ENCODE results near the gene BOK. TPM values are rescaled to one million over a fixed set of nuclear protein-coding genes. Genes with fewer than 3 reads are reported as not detected.
"Not testable (repeated sequence)": the region's sequence is repeated elsewhere in the genome, so short reads cannot be mapped to it uniquely, and the experiment has no call there.

BOK gene
- total and polyA plus RNA-seq, 2 donors = 2.5 to 5.1 TPM

DNA sequence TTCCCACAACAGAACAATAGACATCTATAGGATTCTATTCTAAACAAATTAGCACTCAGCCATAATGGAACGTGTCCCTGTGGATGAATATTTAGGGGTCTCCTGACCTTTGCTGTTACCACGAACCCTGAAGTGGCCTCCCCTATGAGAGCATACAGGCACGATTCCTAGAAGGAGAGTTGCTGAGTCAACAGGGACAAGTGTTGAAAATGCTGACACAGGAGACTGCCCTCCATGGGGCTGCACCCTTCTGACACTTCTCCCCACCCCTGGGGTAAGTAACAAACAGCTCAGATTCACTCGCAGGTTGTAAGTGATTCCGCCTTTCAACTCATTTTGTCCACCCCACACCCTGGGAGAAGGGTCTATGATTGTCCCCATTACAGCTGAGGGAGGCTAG lies 36.1 kb upstream of the BOK start:
- no peak for DNase-seq (ENCODE audit: low read depth in 6 of 9, low spot score in 9 of 9)
- H3K4me1 ChIP-seq (ENCODE audit: control insufficient read depth in 2 of 2, insufficient read depth in 2 of 2, low read length in 2 of 2) = no peaks in the 10 kb centered on the region
- H3K4me3 ChIP-seq (ENCODE audit: low read length in 2 of 2) = no peak overlapping the region
- H3K36me3 ChIP-seq (ENCODE audit: control insufficient read depth in 2 of 2, insufficient read depth in 2 of 2, low read length in 1 of 2) = no peaks in the 10 kb centered on the region
- no peak overlapping the region for H3K27ac ChIP-seq (ENCODE audit: low read depth in 1 of 2, low read length in 1 of 2)
- H3K9me3 ChIP-seq (ENCODE audit: control insufficient read depth in 2 of 2, insufficient read depth in 1 of 2, low read length in 1 of 2) = peaks cover 3 to 8% of the 10 kb centered on the region in 2 donors
- 92% methylated on average over 5 of the region's 5 CpGs for WGBS
- peaks cover 0 to 5% of the 10 kb centered on the region in 2 donors for H3K27me3 ChIP-seq (ENCODE audit: control insufficient read depth in 2 of 2, insufficient read depth in 1 of 2, low read length in 1 of 2)

DNA sequence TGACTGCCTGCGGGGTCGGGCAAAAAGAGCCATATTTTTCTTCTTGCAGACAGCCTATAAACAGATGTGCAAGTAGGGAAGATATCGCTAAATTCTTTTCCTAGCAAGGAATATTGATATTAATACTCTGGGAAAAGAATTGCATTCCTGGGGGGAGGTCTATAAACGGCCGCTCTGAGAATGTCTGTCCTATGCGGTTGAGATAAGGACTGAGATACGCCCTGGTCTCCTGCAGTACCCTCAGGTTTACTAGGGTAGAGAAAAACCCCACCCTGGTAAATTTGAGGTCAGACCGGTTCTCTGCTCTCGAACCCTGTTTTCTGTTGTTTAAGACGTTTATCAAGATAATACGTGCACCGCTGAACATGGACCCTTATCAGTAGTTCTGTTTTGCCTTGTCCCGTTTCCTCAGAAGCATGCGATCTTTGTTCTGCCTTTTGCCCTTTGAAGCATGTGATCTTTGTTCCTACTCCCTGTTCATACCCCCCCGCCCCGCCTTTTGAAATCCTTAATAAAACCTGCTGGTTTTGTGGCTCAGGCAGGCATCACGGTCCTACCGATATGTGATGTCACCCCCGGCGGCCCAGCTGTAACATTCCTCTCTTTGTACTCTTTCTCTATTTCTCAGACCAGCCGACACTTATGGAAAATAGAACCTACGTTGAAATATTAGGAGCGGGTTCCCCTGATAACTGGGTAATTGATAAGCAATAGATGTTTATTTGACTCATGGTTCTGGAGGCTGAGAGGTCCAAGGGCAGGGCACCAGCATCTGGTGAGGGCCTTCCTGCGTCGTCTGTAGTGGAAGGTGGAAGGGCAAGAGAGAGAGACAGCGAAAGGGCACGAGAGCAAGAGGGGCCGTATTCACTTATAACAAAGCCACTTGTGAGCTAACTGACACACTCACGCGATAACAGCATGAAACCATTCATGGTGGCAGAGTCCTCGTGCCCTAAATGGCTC lies 32.4 kb upstream of the BOK start:
- WGBS = 95% methylated on average over 31 of the region's 31 CpGs
- not testable (repeated sequence) for H3K4me3 ChIP-seq (ENCODE audit: low read length in 2 of 2)

DNA sequence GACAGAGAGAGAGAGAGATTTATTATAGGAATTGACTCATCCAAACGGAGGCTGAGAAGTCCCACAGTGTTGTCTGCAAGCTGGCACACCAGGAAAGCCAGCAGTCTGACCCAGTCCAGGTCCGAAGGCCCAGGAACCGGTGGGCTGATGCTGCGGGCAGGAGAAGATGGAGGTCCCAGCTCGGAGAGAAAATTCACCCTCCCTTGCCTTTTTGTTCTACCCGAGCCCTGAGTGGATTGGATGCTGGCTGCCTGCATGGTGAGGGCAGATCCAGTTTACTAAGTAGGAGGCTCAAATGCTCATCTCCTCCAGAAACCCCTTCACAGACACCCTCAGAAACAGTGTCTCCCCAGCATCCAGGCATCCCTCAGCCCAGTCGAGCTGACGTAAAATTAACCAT lies 28.0 kb upstream of the BOK start:
- H3K4me3 ChIP-seq (ENCODE audit: low read length in 2 of 2) = no peak overlapping the region
- no peak overlapping the region for H3K27ac ChIP-seq (ENCODE audit: low read depth in 1 of 2, low read length in 1 of 2)
- H3K4me1 ChIP-seq (ENCODE audit: control insufficient read depth in 2 of 2, insufficient read depth in 2 of 2, low read length in 2 of 2) = no peaks in the 10 kb centered on the region
- WGBS = 91% methylated on average over 8 of the region's 8 CpGs
- H3K36me3 ChIP-seq (ENCODE audit: control insufficient read depth in 2 of 2, insufficient read depth in 2 of 2, low read length in 1 of 2) = no peaks in the 10 kb centered on the region
- H3K27me3 ChIP-seq (ENCODE audit: control insufficient read depth in 2 of 2, insufficient read depth in 1 of 2, low read length in 1 of 2) = peaks cover 0 to 9% of the 10 kb centered on the region in 2 donors
- DNase-seq (ENCODE audit: low read depth in 6 of 9, low spot score in 9 of 9) = no peak
- H3K9me3 ChIP-seq (ENCODE audit: control insufficient read depth in 2 of 2, insufficient read depth in 1 of 2, low read length in 1 of 2) = peaks cover 3 to 8% of the 10 kb centered on the region in 2 donors

More for the DNA sequence above, 32.4 kb upstream of the BOK start:
- not testable (repeated sequence) for H3K9me3 ChIP-seq (ENCODE audit: control insufficient read depth in 2 of 2, insufficient read depth in 1 of 2, low read length in 1 of 2); H3K4me1 ChIP-seq (ENCODE audit: control insufficient read depth in 2 of 2, insufficient read depth in 2 of 2, low read length in 2 of 2); H3K36me3 ChIP-seq (ENCODE audit: control insufficient read depth in 2 of 2, insufficient read depth in 2 of 2, low read length in 1 of 2); H3K27ac ChIP-seq (ENCODE audit: low read depth in 1 of 2, low read length in 1 of 2); DNase-seq (ENCODE audit: low read depth in 6 of 9, low spot score in 9 of 9); H3K27me3 ChIP-seq (ENCODE audit: control insufficient read depth in 2 of 2, insufficient read depth in 1 of 2, low read length in 1 of 2)

GRCh38 chr2:241531161-241531722 lies 27.3 kb upstream of the BOK start:
- peaks cover 0 to 9% of the 10 kb centered on the region in 2 donors for H3K27me3 ChIP-seq (ENCODE audit: control insufficient read depth in 2 of 2, insufficient read depth in 1 of 2, low read length in 1 of 2)
- H3K4me1 ChIP-seq (ENCODE audit: control insufficient read depth in 2 of 2, insufficient read depth in 2 of 2, low read length in 2 of 2) = no peaks in the 10 kb centered on the region
- WGBS = 89% methylated on average over 13 of the region's 13 CpGs
- peaks cover 3 to 4% of the 10 kb centered on the region in 2 donors for H3K9me3 ChIP-seq (ENCODE audit: control insufficient read depth in 2 of 2, insufficient read depth in 1 of 2, low read length in 1 of 2)
- DNase-seq (ENCODE audit: low read depth in 6 of 9, low spot score in 9 of 9) = no peak
- no peak overlapping the region for H3K4me3 ChIP-seq (ENCODE audit: low read length in 2 of 2)
- no peak overlapping the region for H3K27ac ChIP-seq (ENCODE audit: low read depth in 1 of 2, low read length in 1 of 2)
- no peaks in the 10 kb centered on the region for H3K36me3 ChIP-seq (ENCODE audit: control insufficient read depth in 2 of 2, insufficient read depth in 2 of 2, low read length in 1 of 2)

- Histone ChIP-seq H3K27me3 (ENCODE audit: control insufficient read depth in 2 of 2, insufficient read depth in 1 of 2, low read length in 1 of 2) (peaks cover 0 to 9% of the 10 kb centered on the region in 2 donors), H3K27ac (ENCODE audit: low read depth in 1 of 2, low read length in 1 of 2) (no peak overlapping the region), H3K36me3 (ENCODE audit: control insufficient read depth in 2 of 2, insufficient read depth in 2 of 2, low read length in 1 of 2) (no peaks in the 10 kb centered on the region), H3K4me3 (ENCODE audit: low read length in 2 of 2) (no peak overlapping the region), H3K9me3 (ENCODE audit: control insufficient read depth in 2 of 2, insufficient read depth in 1 of 2, low read length in 1 of 2) (no peaks in the 10 kb centered on the region), H3K4me1 (ENCODE audit: control insufficient read depth in 2 of 2, insufficient read depth in 2 of 2, low read length in 2 of 2) (no peaks in the 10 kb centered on the region)
- no peak for DNase-seq (ENCODE audit: low read depth in 6 of 9, low spot score in 9 of 9)
- WGBS = 93% methylated on average over 8 of the region's 8 CpGs
Measured at GRCh38 chr2:241532168-241532567, 26.4 kb upstream of the BOK start.

GRCh38 chr2:241532733-241533601 lies 25.6 kb upstream of the BOK start:
- Histone ChIP-seq H3K4me3 (ENCODE audit: low read length in 2 of 2) (no peak overlapping the region), H3K27me3 (ENCODE audit: control insufficient read depth in 2 of 2, insufficient read depth in 1 of 2, low read length in 1 of 2) (peaks cover 0 to 11% of the 10 kb centered on the region in 2 donors), H3K27ac (ENCODE audit: low read depth in 1 of 2, low read length in 1 of 2) (no peak overlapping the region), H3K4me1 (ENCODE audit: control insufficient read depth in 2 of 2, insufficient read depth in 2 of 2, low read length in 2 of 2) (no peaks in the 10 kb centered on the region), H3K9me3 (ENCODE audit: control insufficient read depth in 2 of 2, insufficient read depth in 1 of 2, low read length in 1 of 2) (no peaks in the 10 kb centered on the region), H3K36me3 (ENCODE audit: control insufficient read depth in 2 of 2, insufficient read depth in 2 of 2, low read length in 1 of 2) (no peaks in the 10 kb centered on the region)
- DNase-seq (ENCODE audit: low read depth in 6 of 9, low spot score in 9 of 9) = no peak
- 91% methylated on average over 26 of the region's 26 CpGs for WGBS

DNA sequence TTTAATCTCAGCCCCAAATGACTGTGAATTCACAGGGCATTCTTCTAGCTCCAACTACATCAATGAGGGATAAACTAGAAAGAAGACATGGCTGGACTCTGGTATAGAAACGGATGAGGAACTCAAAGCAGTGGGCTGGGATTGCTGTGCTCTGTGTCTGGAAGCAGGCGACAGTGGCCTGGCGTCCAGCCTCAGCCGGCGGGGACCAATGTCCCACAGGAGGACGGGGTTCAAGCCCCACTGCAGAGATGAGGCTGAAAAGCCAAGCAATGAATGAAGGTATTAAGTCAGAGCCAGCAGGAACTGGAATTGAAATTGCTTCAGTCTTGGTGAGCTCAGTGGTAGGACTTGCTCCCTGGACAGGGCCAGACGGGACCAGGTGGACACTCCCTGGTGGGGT lies 24.3 kb upstream of the BOK start:
- 89% methylated on average over 7 of the region's 7 CpGs for WGBS
- H3K27me3 ChIP-seq (ENCODE audit: control insufficient read depth in 2 of 2, insufficient read depth in 1 of 2, low read length in 1 of 2) = peaks cover 0 to 20% of the 10 kb centered on the region in 2 donors
- no peak overlapping the region for H3K27ac ChIP-seq (ENCODE audit: low read depth in 1 of 2, low read length in 1 of 2)
- H3K9me3 ChIP-seq (ENCODE audit: control insufficient read depth in 2 of 2, insufficient read depth in 1 of 2, low read length in 1 of 2) = no peaks in the 10 kb centered on the region
- DNase-seq (ENCODE audit: low read depth in 6 of 9, low spot score in 9 of 9) = no peak
- no peak overlapping the region for H3K4me3 ChIP-seq (ENCODE audit: low read length in 2 of 2)
- no peaks in the 10 kb centered on the region for H3K4me1 ChIP-seq (ENCODE audit: control insufficient read depth in 2 of 2, insufficient read depth in 2 of 2, low read length in 2 of 2)
- no peaks in the 10 kb centered on the region for H3K36me3 ChIP-seq (ENCODE audit: control insufficient read depth in 2 of 2, insufficient read depth in 2 of 2, low read length in 1 of 2)

DNA sequence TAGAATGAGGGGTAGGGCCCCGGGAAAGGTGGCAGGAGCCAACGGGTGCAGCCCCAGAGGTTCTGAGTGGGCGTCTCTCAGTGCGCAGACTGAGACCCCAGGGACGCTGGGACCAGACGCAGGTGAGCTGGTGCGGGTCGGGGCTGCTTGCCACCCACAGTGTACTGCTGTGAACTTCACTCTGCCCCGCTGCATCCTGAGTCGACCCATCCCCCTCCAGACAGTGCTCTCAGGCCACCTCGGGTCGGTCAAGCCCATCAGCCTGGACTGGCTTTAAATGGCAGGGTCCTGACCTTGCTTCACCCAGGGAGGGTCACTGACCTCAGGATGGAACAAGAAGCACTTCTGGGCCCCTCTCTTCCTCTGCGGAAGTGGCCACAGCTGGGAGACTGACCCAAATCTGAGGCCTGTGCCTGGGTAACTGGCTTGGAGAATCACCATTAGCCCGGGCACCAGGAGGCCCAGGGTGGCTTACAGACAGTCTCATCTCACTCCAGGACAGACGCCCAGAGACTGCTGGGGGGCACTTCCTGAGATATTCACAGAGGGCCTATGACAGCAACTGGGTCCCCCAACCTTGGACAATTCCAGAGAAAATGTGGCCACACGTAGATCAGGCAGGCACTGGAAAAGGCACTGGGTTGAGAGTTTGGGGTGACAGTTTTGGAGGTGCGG lies 23.7 kb upstream of the BOK start:
- no peaks in the 10 kb centered on the region for H3K36me3 ChIP-seq (ENCODE audit: control insufficient read depth in 2 of 2, insufficient read depth in 2 of 2, low read length in 1 of 2)
- H3K4me3 ChIP-seq (ENCODE audit: low read length in 2 of 2) = no peak overlapping the region
- DNase-seq (ENCODE audit: low read depth in 6 of 9, low spot score in 9 of 9) = no peak
- H3K4me1 ChIP-seq (ENCODE audit: control insufficient read depth in 2 of 2, insufficient read depth in 2 of 2, low read length in 2 of 2) = no peaks in the 10 kb centered on the region
- H3K9me3 ChIP-seq (ENCODE audit: control insufficient read depth in 2 of 2, insufficient read depth in 1 of 2, low read length in 1 of 2) = no peaks in the 10 kb centered on the region
- 90% methylated on average over 17 of the region's 17 CpGs for WGBS
- peaks cover 0 to 25% of the 10 kb centered on the region in 2 donors for H3K27me3 ChIP-seq (ENCODE audit: control insufficient read depth in 2 of 2, insufficient read depth in 1 of 2, low read length in 1 of 2)
- H3K27ac ChIP-seq (ENCODE audit: low read depth in 1 of 2, low read length in 1 of 2) = no peak overlapping the region
